ENCODE measurements around the gene VWF. TPM values are rescaled to one million over a fixed set of nuclear protein-coding genes. Genes with fewer than 3 reads are reported as not detected.

The VWF gene
- total RNA-seq, 1 experiment from 2014 or later, result 0.36 TPM

DNA sequence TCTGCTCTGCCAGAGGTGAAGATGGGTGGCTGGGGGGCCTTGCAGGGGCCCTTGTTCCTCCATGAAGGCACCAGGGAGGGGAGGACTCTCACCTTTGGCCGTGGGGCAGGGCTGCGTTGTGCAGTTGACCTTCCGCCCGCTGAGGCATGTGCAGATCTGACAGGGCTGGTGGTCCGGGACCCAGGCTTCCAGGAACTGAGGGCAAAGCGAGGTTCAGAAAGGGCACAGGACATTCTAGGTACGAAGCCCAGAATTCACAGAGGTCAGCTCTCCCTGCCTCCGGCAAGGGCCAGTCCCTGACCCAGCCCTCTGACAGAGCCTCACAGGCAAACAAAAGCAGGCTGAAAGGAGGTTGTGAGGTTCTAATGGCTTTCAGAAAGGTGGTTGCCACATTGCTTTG is 139.0 kb downstream of the VWF start:
- no peak for DNase-seq (ENCODE audit: low spot score)

DNA sequence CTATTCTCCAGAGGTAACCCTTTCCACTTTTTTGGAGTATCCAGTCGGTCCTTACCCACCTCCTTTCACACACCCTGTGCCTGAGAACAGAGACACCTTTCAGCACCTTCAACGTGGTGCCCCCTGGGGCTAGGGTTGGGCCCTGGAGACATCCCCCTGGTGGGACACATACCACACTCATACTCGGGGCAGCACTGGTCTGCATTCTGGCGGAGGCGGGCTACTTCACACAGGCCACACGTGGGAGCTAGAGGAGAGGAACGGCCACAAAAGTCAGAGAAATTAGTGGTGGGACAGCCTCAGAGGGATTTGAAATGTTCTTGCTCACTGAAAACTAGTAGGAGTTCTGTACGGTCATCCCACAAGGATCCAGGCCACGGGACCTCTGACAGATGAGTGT is 139.6 kb downstream of the VWF start:
- DNase-seq (ENCODE audit: low spot score), result no peak

DNA sequence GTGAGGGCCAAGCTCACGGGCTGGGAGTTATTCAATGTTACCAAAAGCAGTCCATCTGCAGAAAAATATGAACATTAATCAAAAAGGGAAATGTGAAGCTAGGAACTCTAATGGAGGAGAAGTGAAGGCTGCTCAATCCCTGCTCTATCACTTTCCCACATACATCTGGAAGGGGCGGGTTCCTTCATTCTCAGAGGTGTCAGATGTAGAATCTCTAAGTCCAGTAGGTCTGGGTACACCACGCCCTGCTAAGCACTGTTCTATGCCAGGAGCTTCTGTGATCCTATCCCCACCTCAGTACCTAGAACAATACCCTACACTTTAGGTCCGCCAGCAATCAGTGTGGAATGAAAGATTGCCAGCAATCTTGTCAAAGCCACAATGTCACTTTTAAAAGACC is 142.4 kb downstream of the VWF start:
- DNase-seq (ENCODE audit: low spot score), result no peak

DNA sequence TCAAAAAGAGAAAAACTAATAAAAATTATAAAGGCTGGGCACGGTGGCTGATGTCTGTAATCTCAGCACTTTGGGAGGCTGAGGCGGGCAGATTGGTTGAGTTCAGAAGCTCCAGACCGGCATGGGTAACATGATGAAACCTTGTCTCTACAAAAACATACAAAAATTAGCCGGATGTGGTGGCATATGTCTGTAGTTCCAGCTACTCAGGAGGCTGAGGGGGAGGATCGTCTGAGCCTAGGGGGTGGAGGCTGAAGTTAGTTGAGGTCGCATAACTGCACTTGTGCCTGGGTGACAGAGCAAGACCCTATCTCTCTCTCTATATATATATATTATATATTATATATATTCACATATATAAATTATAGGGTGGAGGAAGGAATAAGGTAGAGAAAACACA is 146.9 kb downstream of the VWF start:
- no peak for DNase-seq (ENCODE audit: low spot score)

DNA sequence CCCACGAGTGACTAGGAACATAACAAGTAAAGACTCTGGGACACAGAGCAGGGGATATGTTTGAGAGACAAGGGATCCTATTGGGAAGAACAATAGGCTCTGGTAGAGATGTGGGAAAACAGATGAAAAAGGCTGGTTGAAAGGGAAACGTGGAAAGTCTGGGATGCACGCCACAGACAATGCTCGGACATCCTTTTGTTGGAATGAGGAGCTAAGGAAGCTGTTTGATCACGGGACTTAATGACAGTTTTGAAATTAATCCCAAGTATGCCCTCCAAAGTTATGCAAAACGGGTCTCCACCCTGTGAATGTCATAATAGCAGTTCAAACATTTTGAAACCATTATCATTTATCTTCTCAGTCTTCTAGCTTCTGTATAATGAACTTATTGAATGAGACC is 147.8 kb downstream of the VWF start:
- DNase-seq (ENCODE audit: low spot score), result no peak

DNA sequence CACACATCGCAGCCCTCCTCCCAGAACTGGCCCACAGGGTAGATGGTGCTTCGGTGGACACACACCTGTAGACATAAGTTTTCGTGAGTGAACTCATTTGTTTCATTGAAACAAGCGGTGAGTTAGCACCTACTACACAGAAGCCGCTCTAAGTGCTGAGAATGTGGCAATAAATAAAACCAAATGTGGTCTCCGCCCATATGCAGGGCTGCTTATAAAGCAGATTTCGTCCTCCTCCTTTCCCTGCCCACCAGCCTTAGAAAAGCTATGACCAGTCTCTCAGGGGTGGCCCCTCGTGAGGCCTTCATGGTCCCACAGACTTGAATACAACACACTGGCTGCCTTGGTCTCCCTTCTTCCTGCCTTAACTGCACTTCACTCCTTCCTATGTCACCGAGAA is 148.3 kb downstream of the VWF start:
- DNase-seq (ENCODE audit: low spot score), result no peak

DNA sequence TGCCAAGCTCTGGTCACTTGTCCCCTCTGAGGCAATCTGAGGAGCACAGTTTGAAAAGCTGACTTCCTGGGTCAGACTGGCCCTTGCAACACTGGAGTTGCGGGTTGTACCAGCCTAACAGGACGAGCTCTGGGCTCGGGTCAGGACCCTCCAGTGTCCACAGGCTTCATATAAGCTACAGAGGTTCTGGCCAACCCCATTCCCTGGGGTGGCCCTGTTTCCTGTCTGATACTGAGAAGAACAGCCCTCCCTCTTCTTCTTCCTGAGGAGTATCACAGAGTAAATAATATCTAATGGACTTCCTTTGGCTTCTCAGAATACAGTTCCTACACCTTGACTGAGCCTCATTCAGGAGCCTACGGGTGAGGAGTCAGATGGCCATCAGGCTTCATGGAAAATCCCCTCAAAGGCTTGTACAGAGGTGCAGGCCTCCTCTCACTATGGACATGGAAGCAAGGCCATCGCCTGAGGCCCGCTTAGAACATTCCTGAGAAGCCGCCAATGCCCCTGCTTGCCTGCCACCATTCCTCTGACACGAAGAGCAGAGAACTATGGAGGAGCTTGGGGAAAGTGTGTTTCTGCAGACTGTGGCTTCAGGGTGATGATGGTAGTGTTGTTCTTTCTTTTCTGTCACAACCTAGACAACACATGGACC is 150.9 kb downstream of the VWF start:
- DNase-seq (ENCODE audit: low spot score), result no peak

DNA sequence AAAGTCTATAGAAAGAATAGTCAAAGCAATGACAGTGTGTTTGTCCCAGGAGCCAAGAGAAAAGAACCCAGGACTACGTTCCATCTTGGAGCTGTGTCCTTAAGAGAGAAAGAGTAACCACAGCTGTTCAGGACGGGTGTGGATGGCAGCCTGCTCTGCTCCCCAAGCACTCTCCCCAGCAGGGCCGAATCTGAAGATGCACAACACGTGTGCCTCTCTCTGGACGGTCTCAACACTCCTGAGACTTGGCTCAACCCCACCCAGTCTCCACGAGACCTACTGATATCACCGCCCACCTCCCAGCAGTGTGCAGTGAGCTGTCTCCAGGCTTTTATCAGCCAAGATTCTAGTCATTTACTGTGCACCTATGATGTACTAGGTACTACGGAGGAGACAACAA is 152.1 kb downstream of the VWF start:
- DNase-seq (ENCODE audit: low spot score), result no peak

DNA sequence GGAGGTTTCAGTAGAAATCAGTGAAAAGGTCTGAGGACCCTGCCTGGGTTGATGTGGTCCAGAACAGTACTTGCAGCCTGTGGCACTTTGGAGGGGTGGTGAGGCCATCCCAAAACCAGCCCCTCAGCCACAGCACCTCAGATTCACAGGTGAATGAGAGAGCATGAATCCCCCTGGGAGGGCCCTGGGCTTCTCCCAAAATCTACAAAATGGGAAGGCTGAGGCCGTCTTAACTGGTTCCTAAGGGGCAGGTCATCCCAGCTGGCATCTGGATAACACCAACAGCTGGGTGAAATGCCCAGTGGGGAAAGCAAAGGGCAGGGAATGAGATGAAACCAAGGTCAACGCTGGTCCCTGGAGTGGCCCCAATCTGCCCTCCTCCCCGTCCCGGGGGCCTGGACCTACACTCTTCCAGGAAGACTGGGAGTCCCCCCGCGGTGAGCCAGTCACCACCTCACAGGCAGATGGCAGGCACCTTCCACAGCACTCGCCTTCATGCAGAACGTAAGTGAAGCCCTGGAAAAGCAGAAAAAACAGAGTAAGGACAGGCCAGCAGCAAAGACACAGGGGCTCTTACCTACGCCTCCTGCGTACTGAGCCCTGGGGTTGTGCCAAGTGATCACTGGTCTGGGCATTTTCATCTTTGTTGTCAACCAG is 153.1 kb downstream of the VWF start:
- DNase-seq (ENCODE audit: low spot score), result no peak

DNA sequence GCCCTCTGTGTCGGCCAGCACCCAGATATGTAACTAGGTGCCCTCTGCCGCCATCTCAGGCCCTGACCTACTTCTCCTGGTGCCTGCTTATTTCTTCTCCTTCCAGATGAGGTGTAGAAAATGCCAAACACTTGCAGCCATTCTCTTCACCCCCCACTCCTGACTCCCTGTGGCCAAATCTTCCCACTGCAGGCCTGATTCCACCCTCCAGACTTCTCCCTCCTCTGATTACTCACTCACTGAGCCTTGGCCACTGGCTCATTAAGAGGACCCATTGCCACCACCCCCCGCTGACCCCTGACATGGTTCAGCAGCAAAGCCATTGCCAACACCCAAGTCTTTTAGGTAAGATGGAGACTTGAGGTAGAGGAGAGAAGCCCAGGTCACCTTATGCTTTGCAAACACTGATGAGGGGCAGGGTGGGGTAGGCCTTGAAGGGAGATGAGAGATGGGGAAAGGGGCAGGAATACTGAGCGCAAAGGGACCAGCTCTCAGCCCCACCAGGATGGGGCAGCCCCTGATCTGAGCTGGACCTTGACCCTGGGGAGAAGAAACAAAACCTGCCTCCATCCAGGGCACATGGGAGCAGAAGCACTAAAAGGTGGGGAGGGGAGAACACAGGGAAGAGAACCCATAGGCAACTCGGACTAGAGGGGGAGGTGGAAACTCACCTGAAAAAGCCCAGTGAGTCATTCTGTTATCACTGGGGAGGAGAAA is 154.3 kb downstream of the VWF start:
- DNase-seq (ENCODE audit: low spot score), result no peak

DNA sequence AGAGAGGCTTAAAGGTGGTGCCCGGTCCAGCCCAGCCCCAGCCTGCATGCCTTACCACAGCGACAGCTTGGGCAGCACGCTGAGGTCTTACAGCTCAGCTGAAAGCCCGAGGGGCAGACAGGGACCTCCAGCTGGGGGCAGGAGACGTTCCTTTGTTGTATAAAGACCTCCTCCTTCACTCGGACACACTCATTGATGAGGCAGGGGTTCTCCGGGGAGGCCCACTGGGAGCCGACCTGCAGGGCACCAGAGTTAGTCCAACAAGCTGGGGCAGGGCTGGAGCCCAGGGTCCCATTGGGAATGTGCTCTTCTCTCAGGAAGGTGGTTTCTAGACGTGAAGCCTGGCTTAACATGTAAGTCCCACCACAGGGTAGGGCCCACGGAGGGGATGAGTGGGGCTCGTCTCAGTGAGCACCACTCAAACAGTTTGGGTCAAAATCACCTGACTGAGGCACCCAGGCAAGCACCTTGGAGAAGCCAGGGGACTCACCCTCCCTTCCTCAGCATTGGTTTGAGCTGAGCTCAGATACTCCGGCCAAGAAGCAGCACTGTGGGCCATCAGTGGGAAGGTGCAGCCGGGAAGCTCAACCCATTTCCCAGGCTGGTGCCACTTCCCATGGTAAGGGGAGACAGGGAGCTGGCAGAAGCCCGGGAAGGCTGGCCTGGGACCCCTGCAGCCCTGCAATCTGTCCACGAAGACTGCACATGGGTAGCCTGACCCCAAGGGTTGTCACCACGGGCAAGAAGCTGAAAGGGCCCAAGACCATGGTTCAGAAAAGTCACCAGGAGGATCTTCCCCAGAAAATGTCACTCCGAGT is 155.1 kb downstream of the VWF start:
- DNase-seq (ENCODE audit: low spot score), result no peak

DNA sequence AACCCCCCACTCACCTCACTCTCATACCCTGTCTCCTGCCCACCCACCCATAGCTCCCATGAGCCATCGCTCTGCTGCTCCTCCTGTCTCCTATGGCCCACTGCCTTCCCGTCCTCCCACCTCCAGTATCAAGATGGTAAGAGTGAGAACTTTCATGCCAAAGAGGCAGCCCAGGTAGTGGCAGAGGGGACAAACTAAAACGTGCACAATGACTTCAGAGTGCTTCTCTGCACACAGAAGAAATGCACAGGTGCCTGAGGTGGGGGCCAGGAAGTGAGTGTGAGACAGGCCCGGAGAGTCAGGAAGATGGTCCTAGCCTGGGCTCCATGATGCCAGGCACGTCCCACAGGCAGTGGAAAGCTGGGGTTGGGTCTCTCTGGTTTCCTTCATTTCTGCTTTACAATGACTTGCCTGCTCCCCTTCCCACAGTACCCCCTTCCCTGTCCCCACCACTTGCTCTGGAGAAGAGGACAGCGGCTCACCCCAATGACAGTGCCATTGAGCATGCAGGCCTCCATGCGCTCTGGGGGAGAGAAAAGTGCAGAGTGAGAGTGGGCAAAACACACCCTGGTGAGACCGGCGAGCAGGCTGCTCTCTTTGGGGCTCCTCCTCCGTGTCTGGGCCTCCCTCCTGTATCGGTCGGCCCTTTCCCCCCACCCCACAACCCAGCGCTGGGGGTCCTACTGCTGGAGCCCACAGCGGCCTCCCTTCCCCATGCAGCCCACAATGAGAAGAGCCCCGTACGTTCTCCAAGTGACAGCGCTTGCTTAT is 156.6 kb downstream of the VWF start:
- DNase-seq (ENCODE audit: low spot score), result no peak

DNA sequence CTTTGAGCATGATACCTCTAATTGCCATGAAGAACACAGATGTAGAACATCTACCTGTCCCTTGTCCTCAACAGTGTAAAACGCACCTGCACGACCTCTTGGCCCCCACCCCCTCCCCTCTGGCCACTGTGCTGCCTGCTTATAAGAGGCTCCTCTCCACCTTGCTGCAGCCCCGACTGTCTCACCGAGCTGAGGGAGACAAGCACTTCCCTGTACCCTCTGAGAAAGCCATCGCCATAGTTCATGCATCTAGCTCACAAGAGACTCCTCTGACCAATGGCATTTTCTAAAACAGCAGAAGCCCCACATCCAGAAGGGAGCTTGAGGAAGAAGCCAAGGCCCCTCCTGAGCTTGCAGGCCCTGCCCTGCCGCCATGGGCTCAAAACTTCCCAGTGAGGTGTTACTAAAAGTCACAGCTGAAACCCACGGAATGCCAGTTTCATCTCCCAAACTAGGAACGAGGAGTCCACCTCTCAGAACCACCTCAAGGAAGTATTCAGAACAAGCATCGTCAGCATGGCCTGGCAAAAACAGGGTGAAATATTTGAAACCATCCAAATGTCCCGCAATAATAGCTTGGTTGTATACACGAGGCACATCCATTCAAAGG is 157.9 kb downstream of the VWF start:
- no peak for DNase-seq (ENCODE audit: low spot score)

DNA sequence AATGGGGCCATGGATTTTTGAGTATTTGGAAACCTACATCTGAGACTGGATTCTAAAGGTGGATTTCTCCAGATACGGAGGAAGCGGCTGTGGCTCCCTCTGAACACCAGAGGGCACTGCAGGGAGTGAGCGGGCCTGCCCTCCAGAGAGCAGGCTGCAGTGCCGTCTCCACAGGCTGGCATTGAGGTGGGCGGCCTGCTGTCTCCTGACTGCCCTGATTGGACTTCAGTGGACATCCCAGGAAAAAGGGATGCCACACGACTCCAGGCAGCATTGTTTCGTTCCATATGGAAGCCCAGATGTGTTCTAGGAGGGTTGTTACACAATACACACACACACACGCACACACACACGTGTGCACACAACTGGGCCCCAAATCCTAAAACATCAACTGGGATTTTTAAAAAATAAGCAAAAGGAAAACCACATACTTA is 158.5 kb downstream of the VWF start:
- peak; percentile 23 for DNase-seq (ENCODE audit: low spot score)

DNA sequence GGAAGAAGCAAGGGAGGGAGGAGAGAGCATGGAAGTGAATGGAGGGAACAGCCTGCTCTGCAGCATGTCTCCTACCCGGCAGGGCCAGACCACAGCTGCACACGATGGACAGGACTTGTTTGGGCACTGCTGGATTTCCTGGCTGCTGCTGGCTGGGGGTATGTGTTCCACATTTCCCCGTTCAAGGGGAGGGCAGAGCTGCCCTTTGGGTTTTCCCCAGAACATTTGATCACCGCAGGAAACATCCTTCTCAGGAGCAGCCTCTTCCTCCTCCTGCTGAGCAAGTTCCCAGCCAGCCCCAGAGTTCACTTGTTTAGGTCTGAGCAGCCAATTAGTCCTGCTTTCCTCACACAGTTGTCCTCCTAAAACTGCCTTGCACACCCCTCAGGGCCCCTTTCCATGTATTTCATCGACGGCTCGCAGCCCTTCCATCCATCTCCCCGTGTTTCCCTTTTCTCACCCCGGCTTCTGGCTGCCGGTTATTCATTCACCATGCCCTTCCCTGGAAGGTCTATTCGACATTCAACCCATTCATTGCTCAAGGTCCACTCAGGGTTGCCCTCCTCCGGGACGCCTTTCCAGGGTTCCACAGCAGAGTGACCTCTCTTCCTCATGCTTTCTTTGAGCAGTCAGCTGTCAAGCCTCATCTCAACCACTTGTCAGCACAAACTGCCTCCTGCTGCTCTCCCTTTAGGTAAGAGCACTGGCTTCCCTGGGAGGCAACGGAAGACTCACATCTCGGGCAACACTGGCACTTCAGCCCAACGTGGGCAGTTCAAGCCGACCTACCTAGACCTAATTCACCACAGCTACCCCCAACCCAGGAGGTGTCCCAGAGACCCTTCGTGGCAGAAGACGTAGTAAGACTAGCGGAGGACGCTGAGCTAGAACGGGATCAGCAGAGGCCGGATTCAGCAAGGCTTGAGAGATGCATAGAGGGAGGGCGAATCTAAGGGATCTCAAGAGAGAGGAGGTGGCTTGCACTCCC is 159.3 kb downstream of the VWF start:
- peak; percentile 1 for DNase-seq (ENCODE audit: low spot score)

DNA sequence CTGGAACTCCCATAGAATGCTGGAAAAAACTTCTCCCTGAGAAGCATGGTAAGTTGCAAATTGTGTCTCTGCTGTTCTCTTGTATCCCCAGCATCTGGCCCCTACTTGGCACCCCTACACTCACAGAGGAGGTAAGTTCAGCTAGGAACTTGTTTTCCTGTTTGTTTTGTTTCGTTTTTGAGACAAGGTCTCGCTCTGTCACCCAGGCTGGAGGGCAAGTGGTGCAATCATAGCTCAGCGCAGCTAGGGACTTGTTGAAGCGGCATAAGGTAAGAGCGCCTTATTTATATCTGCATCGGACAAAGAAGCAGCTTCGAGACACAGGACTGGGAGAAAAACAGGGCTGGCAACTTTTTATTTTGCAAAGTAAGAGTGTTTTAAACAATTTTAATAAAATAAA is 161.0 kb downstream of the VWF start:
- no peak for DNase-seq (ENCODE audit: low spot score)

DNA sequence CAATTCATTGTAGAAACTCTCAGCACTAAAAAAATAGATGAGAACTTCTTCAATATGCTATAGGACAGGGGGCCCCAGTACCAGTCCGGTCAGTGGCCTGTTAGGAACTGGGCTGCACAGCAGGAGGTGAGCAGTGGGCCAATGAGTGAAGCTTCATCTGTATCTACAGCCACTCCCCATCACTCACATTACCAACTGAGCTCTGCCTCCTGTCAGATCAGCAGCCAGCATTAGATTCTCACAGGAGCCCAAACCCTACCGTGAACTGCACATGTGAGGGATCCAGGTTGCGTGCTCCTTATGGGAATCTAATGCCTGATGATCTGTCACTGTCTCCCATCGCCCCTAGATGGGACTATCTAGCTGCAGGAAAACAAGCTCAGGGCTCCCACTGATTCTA is 163.7 kb downstream of the VWF start:
- DNase-seq (ENCODE audit: low spot score), result no peak

DNA sequence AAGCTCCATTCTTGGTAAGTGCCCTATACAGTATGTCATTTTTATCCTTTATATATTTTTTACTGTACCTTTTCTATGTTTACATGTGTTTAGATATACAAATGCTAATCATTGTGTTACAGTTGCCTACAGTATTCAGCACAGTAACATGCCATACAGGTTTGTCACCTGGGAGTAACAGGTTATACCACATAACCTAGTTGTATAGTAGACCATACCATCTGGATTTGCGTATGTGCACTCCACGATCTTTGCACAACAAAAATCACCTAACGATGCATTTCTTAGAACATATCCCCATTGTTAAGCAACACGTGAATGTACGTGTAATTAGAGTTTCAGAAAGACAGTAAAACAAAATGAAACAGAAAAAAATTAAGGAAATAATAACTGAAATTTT is 167.5 kb downstream of the VWF start:
- no peak for DNase-seq (ENCODE audit: low spot score)

DNA sequence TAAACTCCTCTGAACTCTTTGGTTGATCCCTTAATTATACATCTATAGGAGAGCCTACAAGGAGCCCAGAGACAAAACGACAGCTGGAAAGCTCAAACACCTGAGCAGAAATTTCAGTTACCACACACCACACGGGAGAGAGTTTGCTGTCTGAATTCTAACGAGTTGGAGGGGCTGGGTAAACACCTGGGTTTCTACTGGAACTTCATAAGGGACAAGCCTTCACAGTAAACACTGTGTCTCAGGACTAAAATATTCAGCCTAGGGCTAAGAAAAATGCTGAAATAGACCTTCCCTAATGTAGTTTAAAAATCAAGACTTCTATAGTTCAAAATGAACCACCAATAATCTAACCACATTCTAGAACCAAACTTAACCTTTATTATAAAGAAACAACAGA is 169.8 kb downstream of the VWF start:
- no peak for DNase-seq (ENCODE audit: low spot score)

Data from A172 (cell line).